AG04450 (cell line): ENCODE measurements around the gene PACRG. TPM values are rescaled to one million over a fixed set of nuclear protein-coding genes. Genes with fewer than 3 reads are reported as not detected.

Experiments
- CTCF ChIA-PET: fragments of 300-600, 350-600 bp; formaldehyde crosslinking; extraction: SDS; loops from one replicate; lab custom pipeline; 2022; ENCODE audit warnings: antibody characterized with exemption, inconsistent platforms; lab: Charles Lee
- POLR2A ChIA-PET: fragments of 350-600 bp; formaldehyde crosslinking; extraction: SDS; loops from one replicate; lab custom pipeline; 2021; ENCODE audit warnings: antibody characterized with exemption, inconsistent platforms; lab: Yijun Ruan, JAX
- DNase-seq: peaks from one replicate; pipeline ENCODE4 v3.0.0-alpha.2; 2011; ENCODE audit warnings: low read depth, low spot score
- H3K27ac ChIP-seq: one replicate; pipeline ENCODE4 v1.5.1; 2012; ENCODE audit warnings: low read depth, low read length, control low read depth
- H3K27me3 ChIP-seq: one replicate; pipeline ENCODE4 v1.6.0; 2012; ENCODE audit warnings: low read length; ENCODE audit not compliant: control insufficient read depth, insufficient read depth
- H3K4me3 ChIP-seq: 2 replicates; pipeline ENCODE4 v1.5.1; 2011; ENCODE audit warnings: mild to moderate bottlenecking, low read depth, low read length, control low read depth
- H3K9me3 ChIP-seq: 2 replicates; pipeline ENCODE4 v1.5.1; 2012; ENCODE audit warnings: low read length; ENCODE audit not compliant: control insufficient read depth, insufficient read depth
- polyA plus RNA-seq: library from polyadenylated mRNA; depleted of rRNA; stranded (reverse); fragments of >200 nt; gene quantifications from 2 replicates; pipeline ENCODE4 v1.2.3, GENCODE V29; 2011
- TF ChIP-seq, protein P1 (sequence below): IDR thresholded peaks from 2 replicates; pipeline ENCODE4 v1.5.1; 2011; ENCODE audit warnings: low read depth, low read length, control low read depth, inconsistent platforms

PACRG gene
- polyA plus RNA-seq, 1 experiment, result not detected

GRCh38 chr6:163331245-163331644 lies 603.5 kb downstream of the PACRG start:
- TF ChIP-seq, protein P1, sequence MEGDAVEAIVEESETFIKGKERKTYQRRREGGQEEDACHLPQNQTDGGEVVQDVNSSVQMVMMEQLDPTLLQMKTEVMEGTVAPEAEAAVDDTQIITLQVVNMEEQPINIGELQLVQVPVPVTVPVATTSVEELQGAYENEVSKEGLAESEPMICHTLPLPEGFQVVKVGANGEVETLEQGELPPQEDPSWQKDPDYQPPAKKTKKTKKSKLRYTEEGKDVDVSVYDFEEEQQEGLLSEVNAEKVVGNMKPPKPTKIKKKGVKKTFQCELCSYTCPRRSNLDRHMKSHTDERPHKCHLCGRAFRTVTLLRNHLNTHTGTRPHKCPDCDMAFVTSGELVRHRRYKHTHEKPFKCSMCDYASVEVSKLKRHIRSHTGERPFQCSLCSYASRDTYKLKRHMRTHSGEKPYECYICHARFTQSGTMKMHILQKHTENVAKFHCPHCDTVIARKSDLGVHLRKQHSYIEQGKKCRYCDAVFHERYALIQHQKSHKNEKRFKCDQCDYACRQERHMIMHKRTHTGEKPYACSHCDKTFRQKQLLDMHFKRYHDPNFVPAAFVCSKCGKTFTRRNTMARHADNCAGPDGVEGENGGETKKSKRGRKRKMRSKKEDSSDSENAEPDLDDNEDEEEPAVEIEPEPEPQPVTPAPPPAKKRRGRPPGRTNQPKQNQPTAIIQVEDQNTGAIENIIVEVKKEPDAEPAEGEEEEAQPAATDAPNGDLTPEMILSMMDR, result no peak
- no peak overlapping the region for H3K4me3 ChIP-seq
- CTCF ChIA-PET, result no interaction called here
- POLR2A ChIA-PET, result no interaction called here
- H3K27ac ChIP-seq, result no peak overlapping the region
- no peaks in the 10 kb centered on the region for H3K27me3 ChIP-seq
- DNase-seq, result no peak
- peaks cover 30% of the 10 kb centered on the region for H3K9me3 ChIP-seq

DNA sequence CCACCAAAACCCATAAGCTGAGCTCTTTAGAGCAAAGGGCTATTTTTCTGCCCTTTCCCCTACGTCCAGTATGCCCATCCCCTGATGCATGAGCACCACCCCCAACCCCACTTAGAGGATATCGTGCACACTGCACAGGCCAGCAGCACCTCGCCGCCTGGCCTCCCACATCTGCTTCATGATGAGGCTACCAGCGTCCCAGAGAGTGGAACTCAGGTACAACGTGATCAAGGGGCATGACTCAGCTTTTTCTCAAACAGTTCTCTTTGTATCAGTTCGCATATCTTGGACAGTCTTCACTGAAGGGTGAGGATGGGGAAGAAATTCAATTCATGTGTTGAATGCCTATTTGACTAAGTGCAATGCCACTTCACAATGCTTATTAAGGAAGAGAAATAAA lies 604.8 kb downstream of the PACRG start:
- no peak for DNase-seq
- no peak overlapping the region for H3K4me3 ChIP-seq
- POLR2A ChIA-PET, result no interaction called here
- no peaks in the 10 kb centered on the region for H3K27me3 ChIP-seq
- H3K27ac ChIP-seq, result no peak overlapping the region
- CTCF ChIA-PET, result no interaction called here
- H3K9me3 ChIP-seq, result peaks cover 31% of the 10 kb centered on the region
- TF ChIP-seq, protein P1, result no peak

DNA sequence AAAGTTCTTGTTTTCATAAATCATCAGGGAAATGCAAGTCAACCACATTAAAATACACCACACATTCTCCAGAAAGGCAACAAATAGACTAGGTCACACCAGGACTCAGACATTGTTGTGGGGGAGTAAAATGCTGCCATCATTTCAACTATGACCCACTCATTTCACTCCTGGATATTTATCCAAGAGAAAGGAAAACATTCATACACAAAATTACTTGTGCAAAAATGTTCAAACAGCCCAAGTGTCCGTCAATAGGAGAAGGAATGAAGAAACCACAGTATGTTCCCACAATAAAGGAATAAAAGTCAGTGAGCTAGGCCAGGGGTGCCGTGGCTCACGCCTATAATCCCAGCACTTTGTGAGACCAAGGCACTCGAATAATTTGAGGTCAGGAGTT lies 605.3 kb downstream of the PACRG start:
- Histone ChIP-seq H3K4me3 (no peak overlapping the region), H3K9me3 (peaks cover 30% of the 10 kb centered on the region), H3K27me3 (no peaks in the 10 kb centered on the region), H3K27ac (no peak overlapping the region)
- ChIA-PET POLR2A (no interaction called here), CTCF (no interaction called here)
- TF ChIP-seq, protein P1, result no peak
- no peak for DNase-seq

DNA sequence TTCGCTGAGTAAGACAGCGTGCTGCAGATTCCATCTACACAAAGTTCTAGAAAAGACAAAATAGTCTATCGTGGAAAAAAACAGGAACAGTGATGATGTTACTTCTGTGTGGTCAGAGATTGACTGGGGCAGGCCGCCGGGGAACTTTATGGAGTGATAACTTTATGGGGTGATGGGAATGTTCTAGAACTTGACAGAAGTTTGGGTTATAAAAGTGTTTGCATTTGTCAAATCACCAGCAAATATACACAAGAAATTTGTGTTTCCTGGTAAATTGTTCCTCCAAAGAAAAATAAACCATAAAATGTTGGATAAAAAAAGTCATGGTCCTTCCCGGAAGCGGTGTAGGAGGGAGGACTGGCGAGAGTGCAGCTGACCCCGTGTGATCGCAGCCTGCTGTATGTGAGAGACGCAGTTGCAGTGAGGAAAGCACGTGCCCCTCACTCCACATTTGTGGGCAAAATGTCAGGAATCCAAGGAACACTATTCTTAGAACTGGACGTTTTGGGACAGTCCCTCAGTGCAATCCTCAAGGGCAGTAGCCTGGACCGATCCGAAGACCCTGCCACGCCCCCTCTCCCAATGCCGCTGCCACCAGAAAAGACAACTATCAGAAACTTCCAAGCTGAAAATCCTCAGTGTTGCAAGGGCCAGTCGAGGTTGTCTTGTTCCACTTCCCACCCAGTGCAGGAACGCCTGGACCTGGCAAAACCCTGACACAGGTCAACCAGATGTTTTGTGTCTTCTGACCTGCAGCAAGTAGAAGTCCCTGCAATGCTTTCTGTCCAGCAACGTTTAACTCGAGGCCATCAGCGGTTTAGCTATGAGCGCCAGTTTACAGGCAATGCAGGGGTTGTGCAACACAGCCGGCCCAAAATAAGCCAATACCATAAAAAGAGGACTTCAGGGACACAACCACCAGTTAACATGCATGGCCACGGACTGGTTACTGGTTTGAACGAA lies 606.2 kb downstream of the PACRG start:
- Histone ChIP-seq H3K9me3 (peaks cover 30% of the 10 kb centered on the region), H3K27ac (no peak overlapping the region), H3K27me3 (no peaks in the 10 kb centered on the region), H3K4me3 (no peak overlapping the region)
- CTCF ChIA-PET, result no interaction called here
- POLR2A ChIA-PET, result no interaction called here
- TF ChIP-seq, protein P1, result no peak
- no peak for DNase-seq

GRCh38 chr6:163335056-163335455 lies 607.3 kb downstream of the PACRG start:
- Histone ChIP-seq H3K27me3 (no peaks in the 10 kb centered on the region), H3K27ac (no peak overlapping the region), H3K9me3 (peaks cover 27% of the 10 kb centered on the region), H3K4me3 (no peak overlapping the region)
- ChIA-PET POLR2A (no interaction called here), CTCF (no interaction called here)
- TF ChIP-seq, protein P1, result no peak
- no peak for DNase-seq
